Renal cortical epithelial cell (primary cell): ENCODE results near the gene ANO9. TPM values are rescaled to one million over a fixed set of nuclear protein-coding genes. Genes with fewer than 3 reads are reported as not detected.

Experiments used
- DNase-seq: peaks from one replicate; pipeline ENCODE4 v3.0.0-alpha.2; 2011; ENCODE audit warnings: low read depth
- total RNA-seq: library from RNA; depleted of rRNA; stranded (reverse); fragments of >200 nt; gene quantifications from 2 replicates; pipeline ENCODE4 v1.2.3, GENCODE V29; 2014

The ANO9 gene
- total RNA-seq, 1 donor from 2014 or later = 10.8 TPM

GRCh38 chr11:369336-370018 lies 72.3 kb downstream of the ANO9 start, which contains the start of gene B4GALNT4:
Gene B4GALNT4 (plus strand): TSS chr11:369499. CDS start chr11:369804, 305 bp downstream.
- DNase-seq = no peak

DNA sequence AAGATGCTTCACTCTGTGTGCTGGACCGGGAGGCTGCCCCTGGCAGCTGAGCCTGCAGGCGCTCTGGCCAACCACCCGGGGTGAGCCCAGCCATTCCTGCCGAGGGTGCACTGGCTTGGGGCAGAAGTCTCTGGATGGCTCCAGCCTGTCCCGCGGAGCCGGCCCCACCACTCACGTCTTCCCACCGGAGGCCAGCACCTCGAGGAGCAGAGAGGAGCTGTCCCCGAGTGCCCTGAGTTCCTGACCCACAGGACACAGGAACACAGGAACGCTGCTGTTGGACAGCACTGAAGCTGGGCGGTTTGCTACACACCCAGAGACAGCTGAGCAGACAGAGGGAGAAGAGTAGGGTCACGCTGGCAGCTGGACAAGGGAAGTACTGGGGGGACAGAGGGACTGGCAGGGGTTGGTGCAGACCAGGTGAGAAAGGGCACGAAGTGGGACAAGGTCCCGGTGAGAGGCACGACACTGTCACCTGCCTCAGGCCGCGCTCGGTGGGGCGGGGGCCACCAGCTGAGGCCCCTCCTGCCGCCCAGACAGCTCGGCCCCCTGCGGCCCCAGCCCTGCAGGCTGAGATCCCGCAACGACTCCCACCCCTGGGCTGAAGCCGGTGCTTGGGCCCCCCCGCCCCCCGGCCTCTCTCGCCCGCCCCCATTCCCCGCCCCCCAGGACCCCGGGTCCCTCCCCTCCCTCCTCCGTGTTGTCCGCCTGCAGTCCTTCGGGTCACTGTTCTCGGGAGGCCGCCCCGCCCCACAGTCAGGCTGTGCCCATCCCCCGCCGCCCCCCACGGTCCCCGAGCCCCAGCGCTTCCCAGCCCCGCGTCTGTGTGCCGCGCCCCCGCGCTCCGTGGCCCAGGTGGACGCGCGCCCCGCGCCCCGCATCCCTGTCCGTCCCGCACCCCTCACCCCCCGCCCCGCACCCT lies 73.1 kb downstream of the ANO9 start:
- DNase-seq = no peak

- DNase-seq = no peak
These were observed 73.8 kb downstream of the ANO9 start for GRCh38 chr11:367956-368413.

Other genes with a start within 250 kb of the ANO9 start
- gene SCGB1C1, start 248.9 kb downstream of the ANO9 start, total RNA-seq = 0.55 TPM in 1 of 2 replicates, not detected in the other
- gene BET1L, start 234.6 kb downstream of the ANO9 start, total RNA-seq = 18.9 and 23.7 TPM in 2 replicates
- 144 and 162 TPM in 2 replicates for gene RIC8A, start 234.3 kb downstream of the ANO9 start, total RNA-seq
- gene SIRT3, start 205.7 kb downstream of the ANO9 start, total RNA-seq = 4.3 and 10.0 TPM in 2 replicates
- gene PSMD13, start 205.0 kb downstream of the ANO9 start, total RNA-seq = 74.2 and 172 TPM in 2 replicates
- gene NLRP6, start 163.6 kb downstream of the ANO9 start, total RNA-seq = not detected in 2 replicates
- 8.8 and 12.9 TPM in 2 replicates for gene PGGHG, start 152.9 kb downstream of the ANO9 start, total RNA-seq
- not detected in 2 replicates for gene IFITM5, start 142.5 kb downstream of the ANO9 start, total RNA-seq
- 13.5 and 126 TPM in 2 replicates for gene IFITM2, start 134.2 kb downstream of the ANO9 start, total RNA-seq
- gene IFITM1, start 128.0 kb downstream of the ANO9 start, total RNA-seq = 7.6 and 53.5 TPM in 2 replicates
- gene IFITM3, start 121.2 kb downstream of the ANO9 start, total RNA-seq = 14.9 and 70.2 TPM in 2 replicates
- 4.0 and 4.5 TPM in 2 replicates for gene B4GALNT4, start 72.5 kb downstream of the ANO9 start, total RNA-seq
- gene PKP3, start 47.8 kb downstream of the ANO9 start, total RNA-seq = 1.7 and 13.7 TPM in 2 replicates
- gene SIGIRR, start 27.0 kb downstream of the ANO9 start, total RNA-seq = 5.4 and 41.5 TPM in 2 replicates
- gene PTDSS2, start 8.3 kb upstream of the ANO9 start, total RNA-seq = 25.9 and 40.7 TPM in 2 replicates
- gene RNH1, start 65.2 kb upstream of the ANO9 start, total RNA-seq = 227 and 230 TPM in 2 replicates
- 40.5 and 51.2 TPM in 2 replicates for gene HRAS, start 93.6 kb upstream of the ANO9 start, total RNA-seq
- gene LRRC56, start 95.5 kb upstream of the ANO9 start, total RNA-seq = 0.17 and 2.0 TPM in 2 replicates
- 0.69 and 1.7 TPM in 2 replicates for gene LMNTD2, start 118.7 kb upstream of the ANO9 start, total RNA-seq
- gene RASSF7, start 119.0 kb upstream of the ANO9 start, total RNA-seq = 65.7 and 110 TPM in 2 replicates
- 27.4 and 40.9 TPM in 2 replicates for gene PHRF1, start 134.5 kb upstream of the ANO9 start, total RNA-seq
- 17.1 and 23.3 TPM in 2 replicates for gene IRF7, start 173.9 kb upstream of the ANO9 start, total RNA-seq
- 0.15 TPM in 1 of 2 replicates, not detected in the other for gene CDHR5, start 182.9 kb upstream of the ANO9 start, total RNA-seq
- gene SCT, start 185.2 kb upstream of the ANO9 start, total RNA-seq = not detected in 2 replicates
- 0.10 TPM in 1 of 2 replicates, not detected in the other for gene DRD4, start 195.3 kb upstream of the ANO9 start, total RNA-seq